Mononuclear cell (primary cell): ENCODE data around the gene IL11. TPM values are rescaled to one million over a fixed set of nuclear protein-coding genes. Genes with fewer than 3 reads are reported as not detected.

Experiments
- H3K27me3 ChIP-seq: 2 replicates; pipeline ENCODE4 v1.6.0; 2011; ENCODE audit warnings: low read length, control low read depth; ENCODE audit not compliant: insufficient read depth
- H3K4me1 ChIP-seq: 2 replicates; pipeline ENCODE4 v1.5.1; 2011; ENCODE audit warnings: mild to moderate bottlenecking, low read length, control low read depth; ENCODE audit not compliant: insufficient read depth
- H3K4me3 ChIP-seq: 2 replicates; pipeline ENCODE4 v1.5.1; 2011; ENCODE audit warnings: mild to moderate bottlenecking, low read length, moderate library complexity
- H3K9me3 ChIP-seq: 2 replicates; pipeline ENCODE4 v1.5.1; 2011; ENCODE audit warnings: low read depth, mild to moderate bottlenecking, control low read depth, low read length
- total RNA-seq: library from RNA; depleted of rRNA; stranded (reverse); fragments of >200 nt; gene quantifications from one replicate; pipeline ENCODE4 v1.2.3, GENCODE V29; 2012

IL11 gene
- total RNA-seq, 1 donor, result 0.10 TPM

- Histone ChIP-seq H3K9me3 (no peaks in the 10 kb centered on the region), H3K27me3 (peaks cover 33% of the 10 kb centered on the region), H3K4me1 (peaks cover 6% of the 10 kb centered on the region), H3K4me3 (no peak overlapping the region)
These were observed 1.3 kb downstream of the IL11 start for GRCh38 chr19:55368701-55369563.

GRCh38 chr19:55368106-55368505, 2.2 kb downstream of the IL11 start:
- no peak overlapping the region for H3K4me3 ChIP-seq
- H3K9me3 ChIP-seq, result no peaks in the 10 kb centered on the region
- peaks cover 33% of the 10 kb centered on the region for H3K27me3 ChIP-seq
- H3K4me1 ChIP-seq, result peaks cover 6% of the 10 kb centered on the region

GRCh38 chr19:55366790-55367189, 3.5 kb downstream of the IL11 start:
- H3K27me3 ChIP-seq, result peaks cover 23% of the 10 kb centered on the region
- H3K9me3 ChIP-seq, result no peaks in the 10 kb centered on the region
- H3K4me3 ChIP-seq, result no peak overlapping the region
- H3K4me1 ChIP-seq, result peaks cover 6% of the 10 kb centered on the region

GRCh38 chr19:55365964-55366363, 4.3 kb downstream of the IL11 start:
- peaks cover 6% of the 10 kb centered on the region for H3K4me1 ChIP-seq
- H3K9me3 ChIP-seq, result no peaks in the 10 kb centered on the region
- H3K27me3 ChIP-seq, result peaks cover 19% of the 10 kb centered on the region
- H3K4me3 ChIP-seq, result no peak overlapping the region

GRCh38 chr19:55365245-55365644, 5.0 kb downstream of the IL11 start:
- Histone ChIP-seq H3K4me1 (peaks cover 6% of the 10 kb centered on the region), H3K9me3 (no peaks in the 10 kb centered on the region), H3K27me3 (peaks cover 14% of the 10 kb centered on the region), H3K4me3 (no peak overlapping the region)

- Histone ChIP-seq H3K4me3 (no peak within 1 kb of the TSS), H3K4me1 (no peaks in the 10 kb centered on the region), H3K9me3 (no peaks in the 10 kb centered on the region)
These were observed 7.1 kb downstream of the IL11 start, which contains the start of gene GARIN5B for GRCh38 chr19:55362990-55363716. GARIN5B (minus strand) TSS chr19:55363260; CDS start chr19:55363066, 194 bp downstream.

GRCh38 chr19:55362174-55362989, 7.9 kb downstream of the IL11 start:
- Histone ChIP-seq H3K4me3 (no peak overlapping the region), H3K27me3 (no peaks in the 10 kb centered on the region), H3K4me1 (no peaks in the 10 kb centered on the region), H3K9me3 (no peaks in the 10 kb centered on the region)

More at GRCh38 chr19:55362990-55363716, 7.1 kb downstream of the IL11 start, which contains the start of gene GARIN5B:
- no peaks in the 10 kb centered on the region for H3K27me3 ChIP-seq

GRCh38 chr19:55360902-55361301, 9.4 kb downstream of the IL11 start:
- H3K9me3 ChIP-seq, result no peaks in the 10 kb centered on the region
- no peaks in the 10 kb centered on the region for H3K4me1 ChIP-seq
- H3K4me3 ChIP-seq, result no peak overlapping the region
- peaks cover under 1% of the 10 kb centered on the region for H3K27me3 ChIP-seq

- peaks cover 8% of the 10 kb centered on the region for H3K27me3 ChIP-seq
- H3K9me3 ChIP-seq, result no peaks in the 10 kb centered on the region
- no peaks in the 10 kb centered on the region for H3K4me1 ChIP-seq
- H3K4me3 ChIP-seq, result no peak overlapping the region
These were observed 11.0 kb downstream of the IL11 start for GRCh38 chr19:55358943-55359908.

GRCh38 chr19:55358493-55358892, 11.8 kb downstream of the IL11 start:
- no peak overlapping the region for H3K4me3 ChIP-seq
- peaks cover 4% of the 10 kb centered on the region for H3K4me1 ChIP-seq
- H3K27me3 ChIP-seq, result peaks cover 11% of the 10 kb centered on the region
- no peaks in the 10 kb centered on the region for H3K9me3 ChIP-seq

- H3K4me3 ChIP-seq, result no peak overlapping the region
- H3K4me1 ChIP-seq, result peaks cover 8% of the 10 kb centered on the region
- H3K27me3 ChIP-seq, result peaks cover 31% of the 10 kb centered on the region
- no peaks in the 10 kb centered on the region for H3K9me3 ChIP-seq
These were observed 14.9 kb downstream of the IL11 start for GRCh38 chr19:55355213-55355821.

GRCh38 chr19:55354698-55355212, 15.5 kb downstream of the IL11 start, which contains the start of gene COX6B2:
COX6B2 (minus strand) TSS chr19:55354719; CDS start chr19:55354521, 198 bp downstream.
- peaks cover 31% of the 10 kb centered on the region for H3K27me3 ChIP-seq
- H3K4me3 ChIP-seq, result no peak within 1 kb of the TSS
- no peaks in the 10 kb centered on the region for H3K9me3 ChIP-seq
- H3K4me1 ChIP-seq, result peaks cover 8% of the 10 kb centered on the region
